H9 (cell line): ENCODE measurements around the gene TEAD2. TPM values are rescaled to one million over a fixed set of nuclear protein-coding genes. Genes with fewer than 3 reads are reported as not detected.

Experiments used
- DNase-seq: peaks from one replicate; pipeline ENCODE4 v3.0.0-alpha.2; 2017
- H2AFZ ChIP-seq: one replicate; pipeline ENCODE4 v1.6.1; 2013; ENCODE audit warnings: mild to moderate bottlenecking, low read length, control low read depth, moderate library complexity
- H2AK5ac ChIP-seq: 2 replicates; pipeline ENCODE4 v1.6.1; 2013; ENCODE audit warnings: low read length, control low read depth, mixed read lengths; ENCODE audit not compliant: insufficient read length
- H2BK120ac ChIP-seq: one replicate; pipeline ENCODE4 v1.6.1; 2013; ENCODE audit warnings: low read depth, mild to moderate bottlenecking, low read length, control low read depth, inconsistent platforms; ENCODE audit not compliant: poor library complexity, severe bottlenecking
- H2BK12ac ChIP-seq: 2 replicates; pipeline ENCODE4 v1.6.1; 2013; ENCODE audit warnings: low read length, control low read depth, mixed read lengths, low read depth; ENCODE audit not compliant: insufficient read length
- H2BK15ac ChIP-seq: 2 replicates; pipeline ENCODE4 v1.6.1; 2013; ENCODE audit warnings: low read depth, low read length, control low read depth
- H2BK20ac ChIP-seq: one replicate; pipeline ENCODE4 v1.6.1; 2013; ENCODE audit warnings: low read depth, mild to moderate bottlenecking, low read length, control low read depth, inconsistent platforms; ENCODE audit not compliant: poor library complexity, severe bottlenecking
- H2BK5ac ChIP-seq: 2 replicates; pipeline ENCODE4 v1.6.1; 2013; ENCODE audit warnings: low read length, control low read depth, mixed read lengths; ENCODE audit not compliant: insufficient read length
- H3K14ac ChIP-seq: 2 replicates; pipeline ENCODE4 v1.6.1; 2013; ENCODE audit warnings: low read length, control low read depth; ENCODE audit not compliant: insufficient read depth
- H3K18ac ChIP-seq: 2 replicates; pipeline ENCODE4 v1.6.1; 2013; ENCODE audit warnings: low read depth, mild to moderate bottlenecking, mixed read lengths, low read length, control low read depth; ENCODE audit not compliant: insufficient read length
- H3K23ac ChIP-seq: 2 replicates; pipeline ENCODE4 v1.6.1; 2013; ENCODE audit warnings: low read length, control low read depth, mixed read lengths, low read depth; ENCODE audit not compliant: insufficient read length
- H3K23me2 ChIP-seq: 2 replicates; pipeline ENCODE4 v1.6.1; 2013; ENCODE audit warnings: low read depth, mild to moderate bottlenecking, mixed read lengths, low read length, control low read depth; ENCODE audit not compliant: insufficient read length, poor library complexity, severe bottlenecking
- H3K27ac ChIP-seq: 2 replicates; pipeline ENCODE4 v1.5.1; 2013; ENCODE audit warnings: low read length, control low read depth, mixed read lengths, low read depth; ENCODE audit not compliant: insufficient read length
- H3K27me3 ChIP-seq: 2 replicates; pipeline ENCODE4 v1.6.1; 2013; ENCODE audit warnings: low read length, control low read depth, inconsistent platforms; ENCODE audit not compliant: insufficient read depth
- H3K4ac ChIP-seq: 2 replicates; pipeline ENCODE4 v1.6.1; 2013; ENCODE audit warnings: low read depth, mild to moderate bottlenecking, control low read depth, inconsistent platforms, low read length, moderate library complexity
- H3K4me1 ChIP-seq: 2 replicates; pipeline ENCODE4 v1.6.1; 2013; ENCODE audit warnings: low read length, control low read depth, inconsistent platforms; ENCODE audit not compliant: insufficient read depth
- H3K4me2 ChIP-seq: 2 replicates; pipeline ENCODE4 v1.6.1; 2013; ENCODE audit warnings: low read length, control low read depth, mixed read lengths; ENCODE audit not compliant: insufficient read length, insufficient read depth
- H3K56ac ChIP-seq: 2 replicates; pipeline ENCODE4 v1.6.1; 2013; ENCODE audit warnings: low read depth, mild to moderate bottlenecking, mixed read lengths, low read length, control low read depth; ENCODE audit not compliant: insufficient read length
- H3K79me1 ChIP-seq: 2 replicates; pipeline ENCODE4 v1.6.1; 2013; ENCODE audit warnings: low read depth, mild to moderate bottlenecking, moderate library complexity, low read length, control low read depth, inconsistent platforms; ENCODE audit not compliant: insufficient read depth, poor library complexity, severe bottlenecking
- H3K79me2 ChIP-seq: 2 replicates; pipeline ENCODE4 v1.6.1; 2013; ENCODE audit warnings: low read length, control low read depth, inconsistent platforms; ENCODE audit not compliant: insufficient read depth
- H3K9ac ChIP-seq: 2 replicates; pipeline ENCODE4 v1.6.1; 2013; ENCODE audit warnings: low read length, control low read depth, mixed read lengths; ENCODE audit not compliant: insufficient read length; ENCODE audit errors: extremely low read depth
- H3K9me3 ChIP-seq: one replicate; pipeline ENCODE4 v1.6.1; 2013; ENCODE audit warnings: low read depth, low read length, inconsistent platforms; ENCODE audit not compliant: control insufficient read depth
- H3T11ph ChIP-seq: one replicate; pipeline ENCODE4 v1.6.1; 2013; ENCODE audit warnings: mild to moderate bottlenecking, low read length, control low read depth, inconsistent platforms
- H4K20me1 ChIP-seq: one replicate; pipeline ENCODE4 v1.6.1; 2013; ENCODE audit not compliant: control insufficient read depth, insufficient read length, insufficient read depth
- H4K5ac ChIP-seq: 2 replicates; pipeline ENCODE4 v1.6.1; 2013; ENCODE audit warnings: low read depth, mild to moderate bottlenecking, mixed read lengths, low read length, control low read depth; ENCODE audit not compliant: insufficient read length
- H4K8ac ChIP-seq: replicated peaks from 2 replicates; pipeline ENCODE4 v1.6.1; 2013; ENCODE audit warnings: low read length, control low read depth, mixed read lengths, low read depth; ENCODE audit not compliant: insufficient read length
- H4K91ac ChIP-seq: 2 replicates; pipeline ENCODE4 v1.6.1; 2013; ENCODE audit warnings: low read depth, mild to moderate bottlenecking, moderate library complexity, mixed read lengths, low read length, control low read depth; ENCODE audit not compliant: insufficient read length
- H3K27ac Mint-ChIP-seq, 3 experiments: 2 replicates in 2 of 3; 3 replicates in 1 of 3; pipeline ENCODE4 v1.8.0; 2020 to 2021; ENCODE audit warnings: mixed read lengths in 3 of 3, mild to moderate bottlenecking in 1 of 3, moderate library complexity in 1 of 3
- H3K27me3 Mint-ChIP-seq: 2 replicates; pipeline ENCODE4 v1.8.0; 2021; ENCODE audit warnings: low read depth, mild to moderate bottlenecking, moderate library complexity, mixed read lengths
- H3K36me3 Mint-ChIP-seq, 3 experiments: 2 replicates in 2 of 3; 3 replicates in 1 of 3; pipeline ENCODE4 v1.8.0; 2020 to 2021; ENCODE audit warnings: low read depth in 3 of 3, mixed read lengths in 3 of 3; ENCODE audit not compliant: insufficient read depth in 1 of 3
- H3K4me1 Mint-ChIP-seq, 2 experiments: 2 replicates each; pipeline ENCODE4 v1.8.0; 2020; ENCODE audit warnings: mixed read lengths in 2 of 2
- H3K4me3 Mint-ChIP-seq, 2 experiments: 2 replicates in 1 of 2; 3 replicates in 1 of 2; pipeline ENCODE4 v1.8.0; 2020 to 2021; ENCODE audit warnings: mild to moderate bottlenecking in 2 of 2, mixed read lengths in 2 of 2, moderate library complexity in 1 of 2
- H3K9me3 Mint-ChIP-seq, 2 experiments: 2 replicates in 1 of 2; 3 replicates in 1 of 2; pipeline ENCODE4 v1.8.0; 2020; ENCODE audit warnings: mild to moderate bottlenecking in 2 of 2, mixed read lengths in 2 of 2, moderate library complexity in 1 of 2
- CTCF ChIP-seq: fragments of 200-600 bp; sonication (generic); conservative IDR thresholded peaks from 3 replicates; pipeline ENCODE4 v1.8.0; 2021; ENCODE audit warnings: antibody characterized with exemption, mild to moderate bottlenecking
- WGBS: extraction: QIAGEN DNeasy Blood & Tissue Kit; methylation state at CpG from one replicate; pipeline ENCODE4 v1.1.7; 2013; ENCODE audit warnings: missing lambda C conversion rate, low lambda C conversion rate, mixed read lengths; ENCODE audit not compliant: insufficient read length; ENCODE audit errors: extremely low coverage; 5-methylcytosine and 5-hydroxymethylcytosine counted together
- total RNA-seq: library from RNA; stranded (reverse); gene quantifications from 2 replicates; pipeline ENCODE4 v1.2.1, GENCODE V29; 2021

Gene TEAD2
- total RNA-seq, 1 experiment from 2014 or later: 126 TPM

GRCh38 chr19:49363268-49364082 lies 1.3 kb upstream of the TEAD2 start, which contains the start of gene DKKL1:
Gene DKKL1 (plus strand): TSS chr19:49363877. CDS start chr19:49363999, 122 bp downstream.
- TF ChIP-seq CTCF: peak; percentile 40
- Histone ChIP-seq H3K79me1 (peaks cover 6% of the 10 kb centered on the region), H3K14ac (0 out of 2 replicates have a peak within 1 kb of the TSS, but pooled peaks have one; percentile 71), H3K4me1 (no peaks in the 10 kb centered on the region; the same call in 1 of the 2 replicates), H2BK12ac (no peak within 1 kb of the TSS), H2AFZ (no peak within 1 kb of the TSS), H3K27ac (no peak within 1 kb of the TSS), H3K79me2 (peaks cover 6% of the 10 kb centered on the region; the same call in 1 of the 2 replicates), H3K56ac (no peak within 1 kb of the TSS), H3T11ph (no peak within 1 kb of the TSS), H4K8ac (no peak within 1 kb of the TSS), H3K27me3 (no peaks in the 10 kb centered on the region), H2BK120ac (no peak within 1 kb of the TSS), H4K91ac (no peak within 1 kb of the TSS), H2BK5ac (no peak within 1 kb of the TSS), H3K18ac (peak within 1 kb of the TSS; percentile 8), H3K9ac (peak within 1 kb of the TSS; percentile 59), H2BK20ac (no peak within 1 kb of the TSS), H2BK15ac (no peak within 1 kb of the TSS), H4K20me1 (no peaks in the 10 kb centered on the region), H3K4me2 (peak within 1 kb of the TSS; percentile 96), H3K9me3 (no peaks in the 10 kb centered on the region), H2AK5ac (no peak within 1 kb of the TSS), H3K23me2 (peaks cover 8% of the 10 kb centered on the region), H3K4ac (no peak within 1 kb of the TSS), H4K5ac (no peak within 1 kb of the TSS), H3K23ac (no peak within 1 kb of the TSS)
- Mint-ChIP-seq H3K27ac (peak within 1 kb of the TSS in 2 of 3 experiments; percentile 11 to 56; a peak in 2 of 7 replicates), H3K4me1 (peaks cover 4 to 17% of the 10 kb centered on the region in 2 experiments), H3K9me3 (peaks cover 0 to 3% of the 10 kb centered on the region in 2 experiments; a peak in 1 of 5 replicates), H3K4me3 (no peak within 1 kb of the TSS; a peak in 1 of 5 replicates), H3K27me3 (peaks cover 3% of the 10 kb centered on the region), H3K36me3 (peaks cover 11 to 17% (median 13%) of the 10 kb centered on the region in 3 experiments; a peak in 6 of 7 replicates)
- peak; percentile 100 for DNase-seq
- WGBS: no CpG with 5 or more reads among the region's 46 CpGs
